Spleen (tissue), 7 donors: ENCODE measurements around the gene TIMM10.

Source experiments
- CTCF ChIP-seq, 11 experiments: fragments of 200-600 bp in 7 of 11; fragments of 450-650 bp in 4 of 11; sonication (generic) in 4 of 11; IDR thresholded peaks in 8 of 11; conservative IDR thresholded peaks in 3 of 11; 1 replicate in 7 of 11; 2 replicates in 4 of 11; pipeline versions ENCODE4 v1.4.0 to v1.8.0; 2016 to 2021; ENCODE audit warnings: antibody characterized with exemption in 11 of 11, inconsistent platforms in 4 of 11, mild to moderate bottlenecking in 1 of 11
- POLR2A ChIP-seq, 3 donors: fragments of 450-650 bp; IDR thresholded peaks; one replicate each; pipeline ENCODE4 v1.5.1; 2017; ENCODE audit warnings: antibody characterized with exemption in 3 of 3, mild to moderate bottlenecking in 1 of 3
- POLR2AphosphoS5 ChIP-seq, 3 donors: sonication (generic); formaldehyde crosslinking; IDR thresholded peaks; one replicate each; pipeline ENCODE4 v1.5.1; 2017; ENCODE audit warnings: antibody characterized with exemption in 3 of 3
- donor health status: DM: no; HTN: no; CAD: no; lungs with moderate emphysema.
- donor health status: DM: no; HTN: no; CAD: no.
- donor health status: DM: no; HTN: no; CAD: no.

GRCh38 chr11:57512646-57513451 is 17.7 kb downstream of the TIMM10 start:
- TF ChIP-seq POLR2A (IDR thresholded peaks at IDR 0.05) (no peak), CTCF (IDR thresholded peaks at IDR 0.05 in 8 of 11, conservative IDR thresholded peaks at IDR 0.05 in 3 of 11) (no peak), POLR2AphosphoS5 (IDR thresholded peaks at IDR 0.05) (no peak)
